HG02798 (cell line): ENCODE measurements around the gene COL6A6.

Experiments
- ATAC-seq: cut with Tn5 transposase; IDR thresholded peaks from one replicate; pipeline ENCODE4 v1.9.1; 2021; ENCODE audit warnings: mild to moderate bottlenecking; ENCODE audit not compliant: unreplicated experiment, poor library complexity

COL6A6 gene, protein sequence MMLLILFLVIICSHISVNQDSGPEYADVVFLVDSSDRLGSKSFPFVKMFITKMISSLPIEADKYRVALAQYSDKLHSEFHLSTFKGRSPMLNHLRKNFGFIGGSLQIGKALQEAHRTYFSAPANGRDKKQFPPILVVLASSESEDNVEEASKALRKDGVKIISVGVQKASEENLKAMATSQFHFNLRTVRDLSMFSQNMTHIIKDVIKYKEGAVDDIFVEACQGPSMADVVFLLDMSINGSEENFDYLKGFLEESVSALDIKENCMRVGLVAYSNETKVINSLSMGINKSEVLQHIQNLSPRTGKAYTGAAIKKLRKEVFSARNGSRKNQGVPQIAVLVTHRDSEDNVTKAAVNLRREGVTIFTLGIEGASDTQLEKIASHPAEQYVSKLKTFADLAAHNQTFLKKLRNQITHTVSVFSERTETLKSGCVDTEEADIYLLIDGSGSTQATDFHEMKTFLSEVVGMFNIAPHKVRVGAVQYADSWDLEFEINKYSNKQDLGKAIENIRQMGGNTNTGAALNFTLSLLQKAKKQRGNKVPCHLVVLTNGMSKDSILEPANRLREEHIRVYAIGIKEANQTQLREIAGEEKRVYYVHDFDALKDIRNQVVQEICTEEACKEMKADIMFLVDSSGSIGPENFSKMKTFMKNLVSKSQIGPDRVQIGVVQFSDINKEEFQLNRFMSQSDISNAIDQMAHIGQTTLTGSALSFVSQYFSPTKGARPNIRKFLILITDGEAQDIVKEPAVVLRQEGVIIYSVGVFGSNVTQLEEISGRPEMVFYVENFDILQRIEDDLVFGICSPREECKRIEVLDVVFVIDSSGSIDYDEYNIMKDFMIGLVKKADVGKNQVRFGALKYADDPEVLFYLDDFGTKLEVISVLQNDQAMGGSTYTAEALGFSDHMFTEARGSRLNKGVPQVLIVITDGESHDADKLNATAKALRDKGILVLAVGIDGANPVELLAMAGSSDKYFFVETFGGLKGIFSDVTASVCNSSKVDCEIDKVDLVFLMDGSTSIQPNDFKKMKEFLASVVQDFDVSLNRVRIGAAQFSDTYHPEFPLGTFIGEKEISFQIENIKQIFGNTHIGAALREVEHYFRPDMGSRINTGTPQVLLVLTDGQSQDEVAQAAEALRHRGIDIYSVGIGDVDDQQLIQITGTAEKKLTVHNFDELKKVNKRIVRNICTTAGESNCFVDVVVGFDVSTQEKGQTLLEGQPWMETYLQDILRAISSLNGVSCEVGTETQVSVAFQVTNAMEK (N-terminal part only)

GRCh38 chr3:130516645-130517512 lies at the start of gene COL6A6:
Gene COL6A6, plus strand, starts transcription at chr3:130517177. Its CDS starts 43,188 bp downstream, at chr3:130560365.
- ATAC-seq, result no peak

- no peak for ATAC-seq
Measured at GRCh38 chr3:130468311-130468710, 48.7 kb upstream of the COL6A6 start.

DNA sequence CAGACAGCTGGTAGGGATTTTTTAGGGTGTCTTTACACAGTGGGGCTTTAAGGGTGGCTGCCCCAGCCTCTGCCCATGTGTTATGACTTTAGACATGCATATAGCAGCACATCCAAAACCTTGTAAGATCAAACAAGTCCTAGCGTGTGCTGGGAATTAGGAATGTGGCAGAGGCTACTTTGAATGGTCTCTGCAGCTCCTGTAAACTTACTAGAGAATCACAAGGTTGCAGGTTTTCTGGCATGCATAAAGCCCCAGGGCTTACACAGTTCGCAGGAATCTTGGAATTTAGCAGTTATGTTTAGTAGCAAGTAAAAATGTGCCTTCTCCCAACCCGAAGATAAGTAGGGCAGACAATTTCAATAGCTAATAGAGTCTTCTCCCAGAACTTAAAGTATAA lies 46.9 kb upstream of the COL6A6 start:
- no peak for ATAC-seq

DNA sequence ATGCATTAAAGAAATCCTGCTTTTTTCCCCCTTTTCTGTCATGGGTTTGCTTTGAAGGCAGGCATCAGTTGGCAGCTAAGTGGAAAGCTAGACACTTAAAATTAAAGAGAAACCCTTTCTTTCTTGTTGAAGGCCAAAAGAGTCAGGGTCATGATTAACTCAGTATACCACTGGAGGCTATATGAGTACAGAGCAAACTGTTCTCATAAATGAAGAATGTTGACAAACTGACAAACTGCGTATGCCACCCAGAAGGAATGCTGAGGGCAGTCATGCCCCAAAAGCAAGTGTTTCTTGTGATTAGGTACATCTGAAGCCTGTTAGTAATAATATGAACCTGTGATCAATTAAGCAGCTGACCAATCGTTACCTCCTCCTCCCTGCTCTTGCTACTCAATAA lies 43.6 kb upstream of the COL6A6 start:
- ATAC-seq, result no peak

DNA sequence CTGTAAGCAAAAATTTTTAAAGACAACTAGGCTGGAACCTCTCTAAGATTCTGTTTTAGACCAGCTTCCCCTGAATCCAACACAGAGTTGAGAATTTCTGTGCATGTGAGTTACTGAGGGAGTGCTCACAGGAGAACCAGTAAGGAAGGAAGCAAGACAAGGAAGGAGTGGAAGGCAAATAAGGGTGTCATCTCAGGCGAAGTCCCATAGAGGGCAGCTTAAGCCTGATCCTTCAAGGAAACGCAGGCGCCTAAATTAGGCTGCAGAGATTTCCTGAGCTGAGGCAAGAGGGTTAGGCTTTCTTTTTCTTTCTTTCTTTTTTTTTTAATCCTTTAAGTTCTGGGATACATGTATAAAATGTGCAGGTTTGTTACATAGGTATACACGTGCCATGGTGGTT lies 36.2 kb upstream of the COL6A6 start:
- no peak for ATAC-seq

- ATAC-seq, result no peak
Measured at GRCh38 chr3:130488288-130488687, 28.7 kb upstream of the COL6A6 start.

- no peak for ATAC-seq
Measured at GRCh38 chr3:130488769-130489450, 28.1 kb upstream of the COL6A6 start.

DNA sequence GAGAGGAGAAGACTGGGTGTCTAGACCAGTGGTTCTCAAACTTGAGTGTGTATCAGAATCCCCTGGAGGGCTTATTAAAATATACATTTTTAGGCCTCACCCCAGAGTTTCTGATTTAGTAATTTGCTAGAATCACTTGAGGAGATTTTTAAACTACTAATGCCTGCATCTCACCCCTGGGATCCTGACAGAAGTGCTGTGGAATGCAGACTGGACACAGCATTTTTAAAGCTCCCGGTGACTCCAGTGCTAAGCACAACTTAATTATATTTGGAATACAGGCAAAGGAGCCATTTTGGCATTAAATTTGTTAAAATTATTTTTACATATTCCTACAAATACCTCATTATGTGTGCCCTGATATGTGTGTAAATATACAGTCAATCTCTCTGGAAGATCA lies 26.7 kb upstream of the COL6A6 start:
- ATAC-seq, result no peak

DNA sequence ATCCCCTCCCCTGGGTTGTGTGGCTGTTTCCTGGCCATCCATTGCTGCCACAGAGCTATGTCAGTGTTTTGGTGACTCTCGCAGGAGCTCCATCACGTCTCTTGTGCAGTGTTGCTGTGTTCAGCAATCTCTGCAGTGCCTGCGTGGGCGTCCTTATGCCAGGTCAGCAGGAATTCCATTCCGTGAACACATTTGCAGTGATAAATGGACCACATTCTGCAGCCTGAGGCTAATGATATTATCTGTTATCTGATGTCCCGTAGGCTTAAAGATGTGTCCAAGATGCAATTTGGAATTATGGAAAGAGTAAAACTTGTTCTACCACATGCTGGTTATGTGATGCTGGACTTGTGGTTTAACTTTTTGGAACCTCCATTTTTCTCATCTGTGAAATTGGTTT lies 25.5 kb upstream of the COL6A6 start:
- no peak for ATAC-seq

DNA sequence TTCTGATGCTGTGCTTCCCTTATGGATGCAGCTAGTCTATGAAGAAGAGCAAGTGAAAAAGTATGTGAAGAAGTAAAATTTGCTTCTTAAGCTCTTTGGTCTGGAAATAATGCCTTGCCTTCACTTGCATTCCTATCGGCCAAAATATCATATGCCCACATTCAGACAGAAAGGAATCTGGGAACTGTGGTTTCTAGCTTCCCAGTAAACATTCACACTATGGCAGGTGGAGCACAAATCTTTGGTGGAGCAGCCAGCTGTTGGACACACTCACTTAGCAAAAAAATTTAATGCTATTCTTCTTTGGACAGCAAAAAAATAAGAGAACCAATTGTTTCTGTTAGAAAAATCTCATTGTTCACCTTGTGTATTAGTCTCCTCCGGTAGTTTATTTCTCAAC lies 12.3 kb upstream of the COL6A6 start:
- ATAC-seq, result no peak

DNA sequence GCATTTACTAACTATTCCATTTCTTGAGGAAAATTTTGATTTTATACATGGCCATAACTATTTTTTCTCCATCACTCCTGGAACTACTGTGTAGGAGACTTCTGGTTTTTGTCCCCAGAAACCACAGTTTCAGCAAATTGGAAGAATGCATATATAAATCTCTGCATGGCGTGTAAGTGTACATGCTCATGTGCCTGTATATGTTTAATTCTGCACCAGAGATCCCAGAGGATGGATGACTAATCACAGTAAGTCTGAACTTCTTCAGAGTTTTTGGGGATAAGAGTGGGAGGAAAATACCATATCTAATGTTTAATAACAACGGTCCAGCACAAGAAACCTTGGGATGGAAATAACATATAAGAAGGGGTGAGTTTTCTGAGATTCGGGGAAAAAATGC lies 10.9 kb upstream of the COL6A6 start:
- ATAC-seq, result no peak

- no peak for ATAC-seq
Measured at GRCh38 chr3:130507746-130508145, 9.2 kb upstream of the COL6A6 start.

DNA sequence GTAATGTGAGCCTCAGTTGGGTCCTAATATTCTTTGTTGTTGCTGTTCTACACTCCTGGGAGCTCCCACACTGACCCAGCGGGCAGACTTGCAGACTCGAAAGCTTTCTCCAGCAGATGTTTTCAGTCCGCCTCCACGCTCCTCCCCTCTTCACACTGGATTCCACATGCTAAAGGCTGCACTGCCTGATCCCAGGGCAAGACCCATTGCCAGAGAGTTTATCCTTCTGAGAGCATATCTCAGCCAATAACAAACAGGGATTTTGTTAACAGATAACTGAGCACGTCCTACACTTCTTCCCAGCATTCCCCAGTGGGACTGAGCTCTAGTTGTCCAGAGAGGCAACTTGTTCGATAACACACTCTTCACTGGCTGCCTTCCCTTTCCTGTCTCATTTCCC lies 8.0 kb upstream of the COL6A6 start:
- no peak for ATAC-seq

DNA sequence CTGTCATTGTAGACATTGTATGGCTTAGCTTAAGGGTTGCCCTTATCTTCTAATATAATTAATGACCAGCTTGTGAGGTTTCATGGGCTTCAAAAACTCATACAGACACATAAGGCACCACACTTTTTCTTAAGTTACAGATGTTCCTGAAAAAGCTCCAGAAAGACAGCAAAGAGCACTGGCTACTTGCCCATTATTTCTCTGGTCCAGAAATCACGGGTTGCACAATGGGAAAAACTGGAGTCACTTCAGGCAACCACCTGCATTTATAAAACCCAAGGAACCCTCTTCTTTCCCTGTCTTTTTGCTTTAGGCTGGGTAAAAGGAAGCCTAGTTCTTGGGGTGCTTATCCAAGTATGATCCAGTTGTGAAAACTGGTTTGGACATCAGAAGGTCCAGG lies 2.3 kb upstream of the COL6A6 start:
- no peak for ATAC-seq

DNA sequence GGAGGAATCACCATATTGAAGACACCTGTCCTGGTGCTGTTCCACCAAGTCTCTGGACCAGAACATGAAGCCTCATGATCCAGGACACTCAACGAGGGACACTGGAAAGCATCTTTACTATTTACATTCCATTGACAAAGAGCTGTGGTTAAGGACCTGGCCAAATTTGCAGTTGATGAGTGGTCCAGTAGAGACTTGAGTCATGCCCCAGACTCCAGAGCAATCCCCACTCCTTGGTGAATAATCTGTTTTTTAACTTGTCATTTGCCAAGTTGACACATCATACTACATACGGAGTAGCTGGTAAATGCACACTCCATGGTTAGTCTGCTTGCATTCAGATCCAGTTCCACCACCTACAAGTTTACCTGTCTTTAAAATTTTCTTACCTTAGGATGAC lies 1.2 kb upstream of the COL6A6 start:
- ATAC-seq, result no peak

- no peak for ATAC-seq
Measured at GRCh38 chr3:130517602-130518001, 625 bp downstream of the COL6A6 start.

- ATAC-seq, result no peak
Measured at GRCh38 chr3:130519754-130520153, 2.8 kb downstream of the COL6A6 start.

- no peak for ATAC-seq
Measured at GRCh38 chr3:130522399-130522798, 5.4 kb downstream of the COL6A6 start.

- ATAC-seq, result no peak
Measured at GRCh38 chr3:130527426-130527825, 10.4 kb downstream of the COL6A6 start.
